ENCODE measurements around the gene NBR1.
"Not testable (repeated sequence)": the region's sequence is repeated elsewhere in the genome, so short reads cannot be mapped to it uniquely, and the experiment has no call there.

- TF ChIP-seq CTCF, POLR2A (IDR thresholded peaks at IDR 0.05): not testable (repeated sequence)
Measured at GRCh38 chr17:43138531-43138930, 32.5 kb upstream of the NBR1 start.

All from vagina (tissue), 2 donors.